Pons (tissue), 1 donor: ENCODE data around the gene TRDN.
"Not testable (repeated sequence)": the region's sequence is repeated elsewhere in the genome, so short reads cannot be mapped to it uniquely, and the experiment has no call there.

Experiments
- DNase-seq: peaks from one replicate; pipeline ENCODE4 v3.0.0-alpha.2; 2016; ENCODE audit warnings: low spot score

Gene TRDN

GRCh38 chr6:123503619-123504018 lies 133.1 kb downstream of the TRDN start:
- DNase-seq, result no peak

DNA sequence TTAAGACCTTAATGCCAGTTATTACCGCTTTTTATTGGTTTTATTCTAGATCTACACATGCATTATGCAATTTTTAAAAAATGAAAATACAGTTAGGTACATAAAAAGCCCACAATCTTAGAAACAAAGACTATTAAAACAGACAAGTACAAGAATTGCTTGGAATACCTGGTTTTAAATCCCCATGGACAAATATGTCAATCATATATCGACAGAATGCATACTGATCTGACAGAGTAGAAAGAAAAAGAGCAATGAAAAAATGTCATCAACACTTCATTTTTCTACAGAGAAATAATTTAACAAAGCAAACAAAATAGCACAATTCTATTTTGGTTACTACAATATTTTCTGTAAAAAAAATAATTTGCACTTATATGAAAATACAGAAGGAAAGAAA lies 139.7 kb downstream of the TRDN start:
- DNase-seq, result no peak

DNA sequence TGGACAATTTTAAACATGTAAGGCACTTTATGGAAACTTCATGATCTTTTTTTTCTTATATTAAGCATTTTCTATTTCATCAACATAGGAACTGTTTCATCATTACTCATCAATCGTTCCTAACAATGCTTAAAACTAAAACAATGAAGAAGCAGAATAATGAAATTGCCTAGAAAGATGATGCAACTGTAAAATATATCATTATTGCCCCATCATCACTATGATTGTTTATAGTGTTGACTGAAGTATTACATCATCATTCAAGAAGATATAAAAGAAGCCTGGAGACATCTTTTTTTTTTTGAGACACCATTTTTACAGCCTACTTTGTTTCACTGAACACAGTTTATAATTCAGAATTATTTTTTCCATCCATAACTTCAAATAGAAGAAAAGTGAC lies 147.2 kb downstream of the TRDN start:
- no peak for DNase-seq

GRCh38 chr6:123480986-123481385 lies 155.8 kb downstream of the TRDN start:
- DNase-seq, result no peak

- not testable (repeated sequence) for DNase-seq
Measured at GRCh38 chr6:123472025-123472702, 164.6 kb downstream of the TRDN start.

GRCh38 chr6:123467392-123467791 lies 169.4 kb downstream of the TRDN start:
- DNase-seq, result no peak

- no peak for DNase-seq
Measured at GRCh38 chr6:123462152-123462551, 174.6 kb downstream of the TRDN start.

DNA sequence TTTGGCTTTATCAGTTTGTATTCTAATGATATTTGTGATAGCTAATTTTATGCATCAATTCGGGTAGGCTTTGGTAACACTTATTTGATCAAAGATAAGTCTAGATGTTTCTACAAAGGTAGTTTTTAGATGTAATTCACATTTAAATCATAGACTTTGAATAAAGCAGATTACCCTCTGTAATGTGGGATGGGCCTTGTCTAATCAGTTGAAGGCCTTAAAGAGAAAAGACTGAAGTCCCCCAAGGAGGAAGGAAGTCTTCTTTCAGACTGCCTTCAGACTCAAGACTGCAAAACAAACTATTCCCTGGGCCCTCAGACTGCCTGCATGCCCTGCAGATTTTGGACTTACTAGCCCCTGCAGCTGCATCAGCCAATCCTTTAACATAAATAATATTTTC lies 178.5 kb downstream of the TRDN start:
- no peak for DNase-seq

GRCh38 chr6:123456836-123457235 lies 179.9 kb downstream of the TRDN start:
- DNase-seq, result no peak

DNA sequence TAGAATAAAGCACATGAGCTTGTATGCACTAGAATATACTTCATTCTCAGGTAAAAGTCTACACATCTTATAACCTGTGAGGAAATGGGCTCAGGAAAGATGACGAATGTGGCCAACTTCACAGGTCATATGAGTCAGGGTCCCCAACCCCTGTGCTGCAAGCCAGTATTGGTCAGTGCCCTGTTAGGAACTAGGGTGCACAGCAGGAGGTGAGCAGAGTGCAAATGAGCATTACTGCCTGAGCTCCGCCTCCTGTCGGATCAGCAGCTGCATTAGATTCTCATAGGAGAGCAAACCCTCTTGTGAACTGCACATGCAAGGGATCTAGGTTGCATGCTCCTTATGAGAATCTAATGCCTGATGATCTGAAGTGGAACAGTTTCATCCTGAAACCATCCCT lies 182.3 kb downstream of the TRDN start:
- DNase-seq, result no peak

DNA sequence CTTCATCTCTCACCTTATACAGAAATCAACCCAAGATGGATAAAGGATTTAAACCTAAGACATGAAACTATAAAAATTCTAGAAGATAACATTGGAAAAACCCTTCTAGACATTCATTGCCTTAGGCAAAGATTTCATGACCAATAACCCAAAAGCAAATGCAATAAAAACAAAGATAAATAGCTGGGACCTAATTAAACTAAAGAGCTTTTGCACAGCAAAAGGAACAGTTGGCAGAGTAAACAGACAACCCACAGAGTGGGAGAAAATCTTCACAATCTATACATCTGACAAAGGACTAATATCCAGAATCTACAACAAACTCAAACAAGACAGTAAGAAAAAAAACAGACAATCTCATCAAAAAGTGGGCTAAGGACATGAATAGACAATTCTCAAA lies 183.7 kb downstream of the TRDN start:
- DNase-seq, result not testable (repeated sequence)

DNA sequence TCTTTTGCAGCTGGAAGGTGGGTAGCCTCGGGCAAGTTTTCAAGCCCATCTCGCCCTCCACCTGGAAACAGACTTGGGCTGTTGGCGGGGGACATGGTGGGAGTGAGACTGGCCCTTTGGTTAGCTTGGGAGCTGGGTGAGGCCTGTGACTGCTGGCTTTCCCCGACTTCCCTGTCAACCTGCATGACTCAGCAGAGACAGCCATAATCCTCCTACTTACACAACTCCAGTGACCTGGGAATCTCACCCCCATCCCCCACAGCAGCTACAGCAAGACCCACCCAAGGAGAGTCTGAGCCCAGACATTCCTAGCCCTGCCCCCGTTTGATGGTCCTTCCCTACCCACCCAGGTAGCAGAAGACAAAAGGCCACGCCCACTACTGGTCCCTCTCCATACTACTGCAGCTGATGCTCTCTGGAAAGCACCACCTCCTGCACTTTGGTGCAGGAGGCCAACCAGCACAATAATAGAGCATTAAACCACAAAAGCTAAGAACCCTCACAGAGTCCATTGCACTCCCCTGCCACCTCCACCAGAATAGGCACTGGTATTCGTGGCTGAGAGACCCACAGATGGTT lies 188.4 kb downstream of the TRDN start:
- DNase-seq, result no peak

- no peak for DNase-seq
Measured at GRCh38 chr6:123447315-123447937, 189.3 kb downstream of the TRDN start.

- no peak for DNase-seq
Measured at GRCh38 chr6:123439371-123439770, 197.4 kb downstream of the TRDN start.

DNA sequence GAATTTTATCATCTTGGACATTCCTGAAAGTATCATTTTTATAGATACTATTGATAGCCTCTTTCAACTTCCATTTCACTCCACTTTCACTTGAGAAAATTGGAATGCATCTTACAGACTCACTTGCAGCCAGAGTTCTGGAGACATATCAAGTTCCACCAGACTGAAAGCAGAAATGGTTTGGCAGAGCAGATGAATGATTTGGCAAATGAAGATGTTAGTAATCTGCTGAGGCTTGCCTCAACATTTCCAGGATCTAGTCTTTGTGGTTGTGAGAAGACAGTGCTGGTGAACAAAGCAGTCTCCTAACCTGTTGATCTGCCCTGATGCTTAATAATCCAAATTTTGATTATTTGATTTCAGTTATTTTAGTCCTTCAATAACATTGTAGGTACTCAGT lies 202.6 kb downstream of the TRDN start:
- no peak for DNase-seq

- no peak for DNase-seq
Measured at GRCh38 chr6:123430970-123431369, 205.8 kb downstream of the TRDN start.

- no peak for DNase-seq
Measured at GRCh38 chr6:123427008-123427407, 209.7 kb downstream of the TRDN start.

- no peak for DNase-seq
Measured at GRCh38 chr6:123423130-123423529, 213.6 kb downstream of the TRDN start.

DNA sequence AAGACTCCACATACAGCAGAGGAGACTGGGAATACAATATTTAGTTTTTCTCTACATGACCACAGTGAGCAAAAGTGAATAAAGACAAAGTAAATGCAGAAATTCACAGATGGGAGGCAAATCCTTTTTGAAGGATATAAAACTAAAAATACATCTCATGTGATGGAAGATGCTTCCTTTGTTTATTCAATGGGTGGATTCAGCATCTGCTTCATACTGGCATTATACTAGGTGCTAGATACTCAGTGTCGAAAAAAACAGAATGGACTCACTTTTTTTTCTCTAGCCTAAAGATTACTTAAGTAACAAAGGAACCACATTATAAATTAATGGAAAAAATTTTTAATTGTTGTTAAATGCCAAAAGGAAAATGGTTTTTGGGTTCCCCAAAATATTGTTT lies 216.2 kb downstream of the TRDN start:
- no peak for DNase-seq

- DNase-seq, result no peak
Measured at GRCh38 chr6:123418071-123418470, 218.7 kb downstream of the TRDN start.

GRCh38 chr6:123417535-123417934 lies 219.2 kb downstream of the TRDN start:
- no peak for DNase-seq

DNA sequence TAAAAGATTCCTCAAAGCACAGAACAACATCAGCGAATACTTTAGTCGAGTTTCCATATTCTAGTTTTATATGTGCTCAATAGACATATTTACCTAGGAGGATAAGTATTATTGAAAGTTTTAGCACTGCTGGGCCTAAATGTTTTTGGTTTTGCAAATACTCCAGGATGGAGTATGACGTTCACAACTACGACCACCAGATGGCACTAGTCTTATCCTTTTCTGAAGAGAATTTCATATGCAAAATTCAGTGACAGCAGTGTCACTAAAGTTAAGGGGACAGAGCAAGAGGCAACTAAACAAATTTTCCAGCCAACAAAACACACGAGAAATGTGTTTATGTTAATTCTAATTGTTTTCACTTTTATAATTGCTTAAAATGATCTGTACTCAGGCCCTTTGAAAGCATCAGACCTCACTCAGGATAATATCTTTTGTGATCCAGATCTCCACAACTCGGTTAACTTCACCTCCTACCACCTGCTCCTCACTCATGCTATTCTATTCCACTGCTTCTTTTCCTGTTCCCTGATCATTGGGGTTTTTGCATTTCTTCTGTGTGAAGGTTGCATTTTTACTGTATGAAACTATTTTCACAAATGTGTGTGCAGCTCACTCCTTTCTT lies 220.8 kb downstream of the TRDN start:
- peak; percentile 82 for DNase-seq

DNA sequence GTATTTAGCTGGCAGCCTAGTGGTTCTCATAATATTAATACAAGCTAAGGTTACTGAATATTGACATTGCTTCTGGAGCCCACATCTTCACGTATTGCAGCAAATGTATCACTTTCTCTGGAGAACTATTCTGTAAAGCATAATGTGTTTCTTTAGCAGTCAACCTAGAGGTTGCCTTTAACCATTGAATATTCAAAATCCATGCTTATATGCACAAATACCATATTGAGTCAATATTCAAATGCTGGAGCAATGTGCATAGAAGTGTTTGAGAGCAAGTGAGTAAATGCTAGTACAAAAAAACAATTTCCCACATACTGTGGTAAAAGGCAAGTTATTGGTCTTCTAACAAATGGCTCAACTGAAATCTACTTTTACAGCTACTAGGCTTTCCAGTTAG lies 231.8 kb downstream of the TRDN start:
- DNase-seq, result no peak
